DMS153 (cell line): ENCODE results near the gene STAB1.

Source experiments
- DNase-seq: peaks from one replicate; lab custom pipeline; 2025; lab: John Stamatoyannopoulos, UW

STAB1 gene, protein sequence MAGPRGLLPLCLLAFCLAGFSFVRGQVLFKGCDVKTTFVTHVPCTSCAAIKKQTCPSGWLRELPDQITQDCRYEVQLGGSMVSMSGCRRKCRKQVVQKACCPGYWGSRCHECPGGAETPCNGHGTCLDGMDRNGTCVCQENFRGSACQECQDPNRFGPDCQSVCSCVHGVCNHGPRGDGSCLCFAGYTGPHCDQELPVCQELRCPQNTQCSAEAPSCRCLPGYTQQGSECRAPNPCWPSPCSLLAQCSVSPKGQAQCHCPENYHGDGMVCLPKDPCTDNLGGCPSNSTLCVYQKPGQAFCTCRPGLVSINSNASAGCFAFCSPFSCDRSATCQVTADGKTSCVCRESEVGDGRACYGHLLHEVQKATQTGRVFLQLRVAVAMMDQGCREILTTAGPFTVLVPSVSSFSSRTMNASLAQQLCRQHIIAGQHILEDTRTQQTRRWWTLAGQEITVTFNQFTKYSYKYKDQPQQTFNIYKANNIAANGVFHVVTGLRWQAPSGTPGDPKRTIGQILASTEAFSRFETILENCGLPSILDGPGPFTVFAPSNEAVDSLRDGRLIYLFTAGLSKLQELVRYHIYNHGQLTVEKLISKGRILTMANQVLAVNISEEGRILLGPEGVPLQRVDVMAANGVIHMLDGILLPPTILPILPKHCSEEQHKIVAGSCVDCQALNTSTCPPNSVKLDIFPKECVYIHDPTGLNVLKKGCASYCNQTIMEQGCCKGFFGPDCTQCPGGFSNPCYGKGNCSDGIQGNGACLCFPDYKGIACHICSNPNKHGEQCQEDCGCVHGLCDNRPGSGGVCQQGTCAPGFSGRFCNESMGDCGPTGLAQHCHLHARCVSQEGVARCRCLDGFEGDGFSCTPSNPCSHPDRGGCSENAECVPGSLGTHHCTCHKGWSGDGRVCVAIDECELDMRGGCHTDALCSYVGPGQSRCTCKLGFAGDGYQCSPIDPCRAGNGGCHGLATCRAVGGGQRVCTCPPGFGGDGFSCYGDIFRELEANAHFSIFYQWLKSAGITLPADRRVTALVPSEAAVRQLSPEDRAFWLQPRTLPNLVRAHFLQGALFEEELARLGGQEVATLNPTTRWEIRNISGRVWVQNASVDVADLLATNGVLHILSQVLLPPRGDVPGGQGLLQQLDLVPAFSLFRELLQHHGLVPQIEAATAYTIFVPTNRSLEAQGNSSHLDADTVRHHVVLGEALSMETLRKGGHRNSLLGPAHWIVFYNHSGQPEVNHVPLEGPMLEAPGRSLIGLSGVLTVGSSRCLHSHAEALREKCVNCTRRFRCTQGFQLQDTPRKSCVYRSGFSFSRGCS (N-terminal part only)

GRCh38 chr3:52494886-52495495, at the start of gene STAB1:
STAB1 (plus strand) TSS chr3:52495338; CDS start chr3:52495414, 76 bp downstream.
- no peak for DNase-seq

DNA sequence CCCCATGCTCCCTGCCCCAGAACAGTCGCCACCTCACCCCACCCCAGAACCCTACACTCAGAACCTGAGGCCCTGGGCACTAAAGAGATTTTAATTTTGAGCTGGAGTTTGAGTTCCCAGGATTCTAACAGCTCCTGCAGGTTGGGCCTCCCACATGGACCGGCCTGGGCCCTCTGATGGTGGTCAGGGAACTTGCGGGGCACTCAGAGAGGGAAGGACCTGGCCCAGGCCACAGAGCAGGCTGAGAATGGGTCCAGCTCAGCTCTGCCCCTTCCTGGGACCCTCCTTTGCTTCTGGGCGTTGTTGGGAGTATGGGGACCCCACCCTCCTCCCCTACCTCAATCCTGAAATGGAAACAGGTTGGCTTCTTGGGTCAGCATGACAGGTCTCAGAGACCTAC, 49.1 kb upstream of the STAB1 start:
- no peak for DNase-seq

DNA sequence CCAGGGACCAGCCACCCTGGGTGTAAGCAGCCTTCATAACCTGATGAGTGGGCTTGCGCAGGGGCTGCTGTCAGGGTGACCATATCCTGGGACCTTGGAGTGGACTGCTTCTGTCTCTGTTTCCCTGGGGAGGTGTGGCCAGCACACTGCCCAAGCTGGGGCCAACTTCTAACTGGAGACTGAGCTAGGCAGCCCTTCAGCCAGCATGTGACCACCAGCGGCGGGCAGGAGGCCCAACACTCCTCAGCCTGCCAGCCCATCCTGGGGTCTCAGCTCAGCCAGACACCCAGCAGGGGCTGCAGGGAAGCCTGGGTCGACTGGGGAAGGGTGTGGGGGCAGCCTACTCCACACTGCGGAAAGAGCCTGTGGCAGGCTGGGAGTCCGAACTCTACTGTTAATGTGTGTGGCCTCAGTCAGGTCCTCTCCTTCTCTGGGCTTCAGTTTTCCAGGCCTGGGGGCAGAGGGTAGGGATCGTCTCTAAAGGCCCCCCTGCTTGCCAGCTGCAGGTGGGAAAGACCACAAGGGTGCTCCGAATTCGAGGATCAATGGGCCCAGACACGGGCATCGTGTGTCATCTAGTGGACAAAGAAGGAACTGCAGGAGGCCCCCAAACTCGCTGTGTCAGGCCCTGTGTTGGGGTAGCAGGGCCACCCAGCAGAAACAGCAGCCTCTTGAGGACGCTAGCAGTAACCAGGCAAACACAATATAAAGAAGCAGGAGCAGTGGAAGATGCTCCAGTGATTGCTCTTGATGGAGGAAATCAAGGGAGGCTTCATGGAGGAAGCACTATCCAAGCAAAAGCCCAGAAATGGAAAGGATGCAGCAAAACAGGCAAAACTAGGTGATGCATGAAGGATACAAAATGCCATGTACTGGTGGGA, 48.3 kb upstream of the STAB1 start:
- DNase-seq, result no peak

GRCh38 chr3:52447512-52448355, 47.4 kb upstream of the STAB1 start:
- no peak for DNase-seq

- no peak for DNase-seq
Observed at GRCh38 chr3:52450489-52451236, 44.5 kb upstream of the STAB1 start.

DNA sequence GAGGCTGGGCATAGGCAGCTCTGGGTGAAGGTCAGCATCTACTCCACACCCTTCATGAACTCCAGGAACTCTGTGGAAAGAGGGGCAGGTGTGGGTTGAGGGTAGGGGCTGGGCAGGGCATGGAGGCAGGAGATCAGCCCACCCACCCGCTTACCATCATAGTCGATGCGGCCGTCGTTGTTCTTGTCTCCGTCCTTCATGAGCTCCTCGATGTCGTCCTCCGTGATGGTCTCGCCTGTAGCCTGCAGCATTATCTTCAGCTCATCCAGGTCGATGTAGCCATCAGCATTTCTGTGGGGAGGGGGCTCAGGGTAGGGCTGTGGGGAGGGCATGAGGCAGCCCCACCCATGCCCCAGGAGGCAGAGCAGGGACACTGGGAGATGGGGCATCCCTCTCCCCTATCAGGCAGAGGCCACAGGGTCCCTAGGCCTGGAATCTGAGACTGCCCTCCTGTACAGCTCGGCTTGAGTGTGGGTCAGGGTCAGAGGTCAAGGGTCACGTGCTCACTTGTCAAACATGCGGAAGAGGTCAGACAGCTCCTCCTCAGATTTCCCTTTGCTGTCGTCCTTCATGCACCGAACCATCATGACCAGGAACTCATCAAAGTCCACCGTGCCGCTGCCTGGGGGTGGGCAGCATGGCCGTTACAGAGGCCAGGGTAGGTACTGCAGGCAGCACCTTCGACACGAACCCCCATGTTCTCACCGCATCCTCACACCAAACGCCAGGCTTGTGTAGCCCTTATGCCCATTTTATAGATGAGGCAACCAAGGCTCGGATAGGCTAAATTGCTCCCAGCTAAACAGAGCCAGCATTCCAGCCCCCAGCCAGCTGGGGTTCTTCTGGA, 43.7 kb upstream of the STAB1 start:
- no peak for DNase-seq

GRCh38 chr3:52452126-52452525, 43.0 kb upstream of the STAB1 start:
- no peak for DNase-seq

DNA sequence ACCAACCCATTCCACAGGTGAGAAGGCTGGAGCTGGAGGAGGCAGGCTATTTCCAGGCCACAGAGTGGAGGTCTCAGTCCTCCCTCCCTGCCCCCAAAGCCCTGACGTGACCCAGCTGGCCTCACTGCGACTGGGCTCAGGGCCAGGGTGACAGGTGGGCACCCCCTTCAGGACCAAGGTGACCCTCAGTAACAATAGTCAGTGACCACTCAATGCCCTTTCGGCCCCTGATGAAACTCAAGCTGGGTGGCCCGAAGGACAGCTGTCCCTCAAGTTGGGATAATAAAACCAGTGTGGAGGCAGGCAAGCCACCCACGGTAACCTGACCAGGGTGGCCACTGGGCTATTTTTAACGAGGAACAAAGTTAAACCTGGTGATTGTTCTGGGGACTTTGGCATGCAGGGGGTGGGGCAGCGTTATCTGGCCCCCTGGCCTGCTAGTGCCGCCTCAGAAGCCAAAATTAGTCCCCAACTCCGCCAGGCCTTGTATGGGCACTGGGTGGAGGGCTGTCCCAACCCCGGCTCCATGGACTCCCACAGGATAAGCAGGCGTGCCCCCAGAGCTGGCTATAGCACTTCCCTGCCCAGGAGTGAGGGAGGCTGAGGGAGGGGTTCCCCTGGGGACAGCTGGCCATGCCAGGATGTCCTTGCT, 42.4 kb upstream of the STAB1 start:
- no peak for DNase-seq

DNA sequence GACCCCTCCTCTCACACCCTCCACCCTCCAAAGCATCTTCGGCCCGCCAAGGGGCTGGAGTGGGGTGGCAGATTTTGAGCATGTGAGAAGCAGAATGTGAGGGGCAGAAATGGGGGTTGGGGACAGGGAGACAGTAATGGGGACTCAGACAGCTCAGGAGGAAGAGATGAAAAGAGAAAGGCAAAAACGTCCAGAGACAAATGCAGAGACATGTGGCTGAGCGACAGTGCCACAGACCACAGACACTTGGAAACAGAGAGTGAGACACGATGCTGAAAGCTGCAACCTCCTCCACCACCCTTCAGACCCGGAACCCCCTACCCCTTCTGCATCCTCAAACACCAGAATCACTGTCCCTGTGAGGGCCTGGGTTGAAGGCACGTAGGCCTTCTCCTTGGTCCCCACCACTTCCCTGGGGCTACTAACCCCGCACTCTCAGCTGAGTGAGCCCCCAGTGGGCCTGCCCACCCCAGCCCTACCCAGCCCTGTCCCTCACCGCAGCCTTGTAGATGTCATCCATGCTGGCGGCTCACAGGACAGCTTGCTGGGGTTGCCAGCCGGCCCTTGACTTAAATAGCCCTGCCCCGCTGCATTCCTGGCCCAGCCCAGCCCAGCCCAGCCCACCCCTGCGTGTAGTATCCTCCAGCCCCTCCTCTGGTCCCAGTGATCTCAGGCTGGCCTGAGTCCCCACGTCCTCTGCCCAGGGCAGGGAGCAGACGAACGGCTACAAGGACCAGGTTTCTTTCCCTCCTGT, 41.5 kb upstream of the STAB1 start, which contains the start of gene TNNC1:
Gene TNNC1, minus strand, starts transcription at position 546 of the 754 bp plus-strand sequence. Its CDS starts 26 bp downstream, at position 520.
- no peak for DNase-seq

DNA sequence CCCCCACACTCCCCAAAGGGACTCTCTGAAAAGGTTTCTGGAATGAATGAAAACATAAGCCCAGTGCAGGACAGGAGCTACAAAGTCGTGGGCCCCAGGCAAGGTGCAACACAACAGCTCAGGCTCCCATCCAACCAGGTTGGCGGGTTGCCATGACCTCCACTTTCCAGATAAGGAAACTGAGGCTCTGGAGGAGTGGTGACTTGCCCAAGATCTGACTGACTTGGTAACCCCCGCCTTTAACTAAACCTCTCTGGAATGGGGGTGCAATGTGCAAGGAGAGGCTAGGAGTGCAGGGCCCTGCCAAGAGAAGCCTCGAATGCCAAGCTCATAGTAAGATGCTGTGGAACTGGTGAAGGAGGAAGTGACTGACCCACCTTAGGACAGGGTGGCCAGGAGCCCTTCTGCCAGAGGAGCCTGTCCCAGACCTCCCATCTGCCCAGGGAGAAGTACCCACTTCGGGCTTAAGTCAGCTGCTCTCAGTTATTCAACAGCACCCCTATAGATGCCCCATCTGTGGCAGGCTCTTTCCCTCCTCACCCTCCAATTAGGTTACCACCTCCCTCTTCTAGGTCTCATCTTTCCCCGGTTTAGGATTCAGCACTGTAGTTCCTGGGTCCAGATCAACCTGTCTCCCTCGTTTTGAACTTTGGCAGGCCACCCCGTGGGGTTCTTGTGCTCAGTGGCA, 40.7 kb upstream of the STAB1 start:
- DNase-seq, result no peak

DNA sequence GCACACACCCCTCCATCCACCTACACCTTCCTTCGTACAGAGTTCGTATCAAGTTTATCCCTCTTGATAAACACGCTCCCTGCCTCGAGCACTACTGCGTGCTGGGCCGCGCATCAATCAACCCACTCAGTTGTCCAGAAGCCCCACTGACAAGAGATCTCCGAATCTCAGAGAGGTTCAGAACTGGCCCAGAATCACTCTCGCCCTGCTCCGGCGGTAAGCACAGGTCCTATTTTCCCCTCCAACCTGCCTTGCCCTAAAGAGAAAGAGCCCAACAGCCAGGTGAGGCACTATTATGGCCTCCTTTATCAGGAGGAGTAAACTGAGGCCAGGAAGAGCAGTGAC, 40.2 kb upstream of the STAB1 start:
- no peak for DNase-seq

DNA sequence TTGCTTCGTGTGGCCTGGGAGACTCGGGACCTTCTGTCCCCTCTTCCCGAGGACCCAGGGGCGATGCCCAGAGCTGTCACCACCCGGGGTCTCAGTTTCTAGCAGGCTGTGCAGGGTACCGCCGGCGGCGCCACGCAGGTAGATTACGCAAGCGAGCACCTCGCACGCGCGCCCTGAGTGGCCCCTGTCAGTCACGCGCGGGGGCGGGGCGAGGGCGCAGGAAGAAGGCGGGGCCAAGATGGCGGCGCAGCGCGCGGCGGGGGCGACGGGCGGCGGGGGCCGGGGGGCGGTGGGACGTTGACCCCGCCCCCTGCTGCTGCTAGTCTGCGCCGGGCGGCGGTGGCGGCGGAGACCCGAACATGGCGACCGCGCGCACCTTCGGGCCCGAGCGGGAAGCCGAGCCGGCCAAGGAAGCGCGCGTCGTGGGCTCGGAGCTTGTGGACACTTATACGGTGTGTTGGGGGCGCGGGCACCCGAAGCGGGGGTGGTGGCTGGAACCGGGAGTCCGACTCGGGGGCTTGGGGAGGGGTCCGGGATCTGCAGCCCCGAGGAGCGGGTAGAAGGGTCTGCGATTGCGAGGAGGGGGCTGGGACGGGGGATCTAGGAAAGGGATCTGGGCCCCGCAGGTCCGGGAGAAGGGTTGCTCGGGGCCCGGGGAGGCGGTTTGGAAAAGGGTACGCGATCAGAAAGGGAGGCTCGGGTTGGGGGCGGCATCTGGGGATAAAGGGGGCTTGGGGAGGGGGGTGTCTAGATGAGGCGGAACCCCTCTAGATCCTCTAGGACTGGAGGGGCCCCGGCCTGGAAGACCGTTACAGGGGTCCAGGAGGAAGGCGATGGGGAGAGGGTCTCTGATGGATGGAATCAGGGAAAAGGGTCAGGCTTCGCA, 39.6 kb upstream of the STAB1 start, which contains the start of gene NISCH:
Gene NISCH, plus strand, starts transcription at position 322 of the 886 bp plus-strand sequence. Its CDS starts 38 bp downstream, at position 360.
- DNase-seq, result no peak

- DNase-seq, result no peak
Observed at GRCh38 chr3:52456169-52456799, 38.9 kb upstream of the STAB1 start.

- no peak for DNase-seq
Observed at GRCh38 chr3:52456800-52457183, 38.3 kb upstream of the STAB1 start.
